SU-DHL-6 (cell line): Measurements from ENCODE around the gene CTDSPL.
"Not testable (repeated sequence)": the region's sequence is repeated elsewhere in the genome, so short reads cannot be mapped to it uniquely, and the experiment has no call there.

Experiments
- H2AFZ ChIP-seq: fragments of 200-600 bp; sonication (generic); 2 replicates; pipeline ENCODE4 v1.6.1; 2014; ENCODE audit warnings: low read depth, mild to moderate bottlenecking, moderate library complexity, mixed read lengths, antibody characterized with exemption, low read length; ENCODE audit not compliant: severe bottlenecking
- H3F3A ChIP-seq: fragments of 200-600 bp; shearing (Covaris generic); 2 replicates; pipeline ENCODE4 v1.6.0; 2016; ENCODE audit warnings: antibody characterized with exemption, mild to moderate bottlenecking; ENCODE audit not compliant: insufficient read depth
- H3K27ac ChIP-seq: fragments of 200-600 bp; sonication (generic); 2 replicates; pipeline ENCODE4 v1.5.1; 2016; ENCODE audit warnings: low read depth, mild to moderate bottlenecking, low read length, moderate library complexity, mixed read lengths
- H3K27me3 ChIP-seq: fragments of 200-600 bp; sonication (generic), shearing (Covaris generic); 2 replicates; pipeline ENCODE4 v1.6.0; 2014; ENCODE audit warnings: mild to moderate bottlenecking, low read length
- H3K36me3 ChIP-seq: fragments of 200-600 bp; sonication (generic); 2 replicates; pipeline ENCODE4 v1.6.1; 2014; ENCODE audit warnings: mild to moderate bottlenecking, low read length, mixed read lengths
- H3K4me2 ChIP-seq: fragments of 300-600, 200-600 bp; shearing (Covaris generic), sonication (generic); 2 replicates; pipeline ENCODE4 v1.6.0; 2014; ENCODE audit warnings: low read length, low read depth, mild to moderate bottlenecking; ENCODE audit not compliant: poor library complexity, severe bottlenecking
- H3K4me3 ChIP-seq: fragments of 200-600 bp; sonication (generic); 2 replicates; pipeline ENCODE4 v1.5.1; 2014; ENCODE audit warnings: antibody characterized with exemption, low read length, mild to moderate bottlenecking, mixed read lengths; ENCODE audit not compliant: insufficient read depth, poor library complexity, severe bottlenecking
- H3K79me2 ChIP-seq: fragments of 200-600 bp; sonication (generic); 2 replicates; pipeline ENCODE4 v1.6.1; 2014; ENCODE audit warnings: mild to moderate bottlenecking, low read length, moderate library complexity; ENCODE audit not compliant: insufficient read depth
- H3K9ac ChIP-seq: fragments of 200-600 bp; sonication (generic); 2 replicates; pipeline ENCODE4 v1.7.0; 2014; ENCODE audit warnings: mild to moderate bottlenecking, low read length
- H3K9me2 ChIP-seq: fragments of 200-600 bp; sonication (generic); replicated peaks from 2 replicates; pipeline ENCODE4 v1.6.1; 2014; ENCODE audit warnings: low read length; ENCODE audit not compliant: insufficient read depth
- H3K9me3 ChIP-seq: fragments of 200-600 bp; sonication (generic); 2 replicates; pipeline ENCODE4 v1.6.1; 2014; ENCODE audit warnings: low read length, mixed read lengths; ENCODE audit not compliant: insufficient read depth
- H4K20me1 ChIP-seq: fragments of 200-600 bp; sonication (generic); 2 replicates; pipeline ENCODE4 v1.6.1; 2014; ENCODE audit warnings: low read depth, mild to moderate bottlenecking, antibody characterized with exemption, low read length, moderate library complexity, mixed read lengths
- CTCF ChIP-seq: fragments of 200-600 bp; sonication (generic); IDR thresholded peaks from one replicate; pipeline ENCODE4 v1.5.1; 2017; ENCODE audit warnings: antibody characterized with exemption, mild to moderate bottlenecking, low read length, moderate library complexity; ENCODE audit not compliant: insufficient read depth, poor library complexity, severe bottlenecking
- EZH2phosphoT487 ChIP-seq: fragments of 200-600 bp; sonication (generic), shearing (Covaris generic); conservative IDR thresholded peaks from 2 replicates; pipeline ENCODE4 v1.6.1; 2018; ENCODE audit warnings: mild to moderate bottlenecking, antibody characterized with exemption, low read length, moderate library complexity, mixed read lengths

CTDSPL gene

GRCh38 chr3:38032328-38032865 lies 170.7 kb downstream of the CTDSPL start:
- no peaks in the 10 kb centered on the region for H3K79me2 ChIP-seq
- no peaks in the 10 kb centered on the region for H3F3A ChIP-seq
- no peaks in the 10 kb centered on the region for H3K27me3 ChIP-seq
- no peak overlapping the region for H3K27ac ChIP-seq
- no peak overlapping the region for H3K4me2 ChIP-seq
- H3K9me3 ChIP-seq: no peaks in the 10 kb centered on the region
- H2AFZ ChIP-seq: no peak overlapping the region
- no peak overlapping the region for H3K4me3 ChIP-seq
- no peaks in the 10 kb centered on the region for H3K9me2 ChIP-seq
- no peaks in the 10 kb centered on the region for H4K20me1 ChIP-seq
- no peak for TF ChIP-seq EZH2phosphoT487
- no peak for TF ChIP-seq CTCF
- no peak overlapping the region for H3K9ac ChIP-seq
- no peaks in the 10 kb centered on the region for H3K36me3 ChIP-seq

- H3K9me3 ChIP-seq, H3K27me3 ChIP-seq: not testable (repeated sequence)
These were observed 171.9 kb downstream of the CTDSPL start for GRCh38 chr3:38033586-38033985.

More at GRCh38 chr3:38033586-38033985, 171.9 kb downstream of the CTDSPL start:
- not testable (repeated sequence) for H3F3A ChIP-seq, H3K9me2 ChIP-seq, H3K4me3 ChIP-seq, H3K79me2 ChIP-seq, H3K9ac ChIP-seq, H4K20me1 ChIP-seq, H3K4me2 ChIP-seq, H3K27ac ChIP-seq, H2AFZ ChIP-seq, H3K36me3 ChIP-seq
